ENCODE data around the gene MGP. TPM values are rescaled to one million over a fixed set of nuclear protein-coding genes. Genes with fewer than 3 reads are reported as not detected.

Gene MGP
- total RNA-seq, 1 experiment from 2014 or later = not detected

- Histone ChIP-seq H3K4me1 (ENCODE audit: low read length) (no peaks in the 10 kb centered on the region), H4K20me1 (ENCODE audit: insufficient read depth, low read depth, low read length) (no peaks in the 10 kb centered on the region), H3K9me2 (replicated peaks; ENCODE audit: insufficient read depth, low read length) (no peaks in the 10 kb centered on the region), H3K79me2 (ENCODE audit: low read length) (no peaks in the 10 kb centered on the region), H3K4me2 (ENCODE audit: low read depth, low read length, poor library complexity, severe bottlenecking) (no peak overlapping the region), H3K9me3 (ENCODE audit: low read length) (no peaks in the 10 kb centered on the region), H3K27ac (ENCODE audit: low read length) (no peak overlapping the region), H3K9ac (ENCODE audit: low read length) (no peak overlapping the region), H3K36me3 (ENCODE audit: insufficient read depth, low read length) (no peaks in the 10 kb centered on the region), H3K27me3 (ENCODE audit: low read length) (no peaks in the 10 kb centered on the region), H2AFZ (ENCODE audit: low read length) (no peak overlapping the region), H3K4me3 (ENCODE audit: low read length) (no peak overlapping the region)
- DNase-seq = no peak
These were observed 38.6 kb downstream of the MGP start for GRCh38 chr12:14846876-14847580.

GRCh38 chr12:14846042-14846587 lies 39.5 kb downstream of the MGP start:
- H3K36me3 ChIP-seq (ENCODE audit: insufficient read depth, low read length) = no peaks in the 10 kb centered on the region
- H4K20me1 ChIP-seq (ENCODE audit: insufficient read depth, low read depth, low read length) = no peaks in the 10 kb centered on the region
- H3K9me3 ChIP-seq (ENCODE audit: low read length) = no peaks in the 10 kb centered on the region
- DNase-seq = no peak
- no peaks in the 10 kb centered on the region for H3K79me2 ChIP-seq (ENCODE audit: low read length)
- no peaks in the 10 kb centered on the region for H3K4me1 ChIP-seq (ENCODE audit: low read length)
- H2AFZ ChIP-seq (ENCODE audit: low read length) = no peak overlapping the region
- no peaks in the 10 kb centered on the region for H3K9me2 ChIP-seq (replicated peaks; ENCODE audit: insufficient read depth, low read length)
- H3K27ac ChIP-seq (ENCODE audit: low read length) = no peak overlapping the region
- H3K4me3 ChIP-seq (ENCODE audit: low read length) = no peak overlapping the region
- H3K27me3 ChIP-seq (ENCODE audit: low read length) = no peaks in the 10 kb centered on the region
- H3K9ac ChIP-seq (ENCODE audit: low read length) = no peak overlapping the region
- H3K4me2 ChIP-seq (ENCODE audit: low read depth, low read length, poor library complexity, severe bottlenecking) = no peak overlapping the region

- H2AFZ ChIP-seq (ENCODE audit: low read length) = no peak overlapping the region
- no peak overlapping the region for H3K4me2 ChIP-seq (ENCODE audit: low read depth, low read length, poor library complexity, severe bottlenecking)
- H3K79me2 ChIP-seq (ENCODE audit: low read length) = no peaks in the 10 kb centered on the region
- H3K36me3 ChIP-seq (ENCODE audit: insufficient read depth, low read length) = no peaks in the 10 kb centered on the region
- no peaks in the 10 kb centered on the region for H4K20me1 ChIP-seq (ENCODE audit: insufficient read depth, low read depth, low read length)
- H3K9ac ChIP-seq (ENCODE audit: low read length) = no peak overlapping the region
- no peak overlapping the region for H3K27ac ChIP-seq (ENCODE audit: low read length)
- no peak overlapping the region for H3K4me3 ChIP-seq (ENCODE audit: low read length)
- no peaks in the 10 kb centered on the region for H3K9me2 ChIP-seq (replicated peaks; ENCODE audit: insufficient read depth, low read length)
- no peaks in the 10 kb centered on the region for H3K4me1 ChIP-seq (ENCODE audit: low read length)
- H3K9me3 ChIP-seq (ENCODE audit: low read length) = no peaks in the 10 kb centered on the region
- peak; percentile 76 for DNase-seq
- H3K27me3 ChIP-seq (ENCODE audit: low read length) = no peaks in the 10 kb centered on the region
These were observed 40.3 kb downstream of the MGP start for GRCh38 chr12:14845350-14845750.

- Histone ChIP-seq H3K9ac (ENCODE audit: low read length) (no peak overlapping the region), H3K9me2 (replicated peaks; ENCODE audit: insufficient read depth, low read length) (no peaks in the 10 kb centered on the region), H3K79me2 (ENCODE audit: low read length) (no peaks in the 10 kb centered on the region), H3K4me1 (ENCODE audit: low read length) (no peaks in the 10 kb centered on the region), H4K20me1 (ENCODE audit: insufficient read depth, low read depth, low read length) (no peaks in the 10 kb centered on the region), H3K4me3 (ENCODE audit: low read length) (no peak overlapping the region), H3K4me2 (ENCODE audit: low read depth, low read length, poor library complexity, severe bottlenecking) (no peak overlapping the region), H3K27me3 (ENCODE audit: low read length) (no peaks in the 10 kb centered on the region), H2AFZ (ENCODE audit: low read length) (no peak overlapping the region), H3K9me3 (ENCODE audit: low read length) (no peaks in the 10 kb centered on the region), H3K36me3 (ENCODE audit: insufficient read depth, low read length) (no peaks in the 10 kb centered on the region), H3K27ac (ENCODE audit: low read length) (no peak overlapping the region)
- DNase-seq = no peak
These were observed 41.3 kb downstream of the MGP start for GRCh38 chr12:14844401-14844800.

GRCh38 chr12:14843425-14843887 lies 42.2 kb downstream of the MGP start, which contains the start of gene ART4:
TSS of gene ART4 (minus strand) at chr12:14843526. CDS start at chr12:14843113, 413 bp downstream.
- no peak within 1 kb of the TSS for H3K9ac ChIP-seq (ENCODE audit: low read length)
- H3K79me2 ChIP-seq (ENCODE audit: low read length) = no peaks in the 10 kb centered on the region
- no peak within 1 kb of the TSS for H2AFZ ChIP-seq (ENCODE audit: low read length)
- no peaks in the 10 kb centered on the region for H3K9me3 ChIP-seq (ENCODE audit: low read length)
- H3K4me1 ChIP-seq (ENCODE audit: low read length) = no peaks in the 10 kb centered on the region
- no peak within 1 kb of the TSS for H3K4me2 ChIP-seq (ENCODE audit: low read depth, low read length, poor library complexity, severe bottlenecking)
- H3K27me3 ChIP-seq (ENCODE audit: low read length) = no peaks in the 10 kb centered on the region
- no peaks in the 10 kb centered on the region for H4K20me1 ChIP-seq (ENCODE audit: insufficient read depth, low read depth, low read length)
- H3K4me3 ChIP-seq (ENCODE audit: low read length) = no peak within 1 kb of the TSS
- no peaks in the 10 kb centered on the region for H3K9me2 ChIP-seq (replicated peaks; ENCODE audit: insufficient read depth, low read length)
- H3K27ac ChIP-seq (ENCODE audit: low read length) = no peak within 1 kb of the TSS
- H3K36me3 ChIP-seq (ENCODE audit: insufficient read depth, low read length) = no peaks in the 10 kb centered on the region
- DNase-seq = no peak

GRCh38 chr12:14842315-14842714 lies 43.3 kb downstream of the MGP start:
- DNase-seq = no peak
- no peak overlapping the region for H3K4me2 ChIP-seq (ENCODE audit: low read depth, low read length, poor library complexity, severe bottlenecking)

GRCh38 chr12:14841761-14842160 lies 43.9 kb downstream of the MGP start:
- H3K9me2 ChIP-seq (replicated peaks; ENCODE audit: insufficient read depth, low read length) = no peaks in the 10 kb centered on the region
- no peak overlapping the region for H2AFZ ChIP-seq (ENCODE audit: low read length)
- H3K79me2 ChIP-seq (ENCODE audit: low read length) = no peaks in the 10 kb centered on the region
- H3K9me3 ChIP-seq (ENCODE audit: low read length) = no peaks in the 10 kb centered on the region
- no peaks in the 10 kb centered on the region for H3K36me3 ChIP-seq (ENCODE audit: insufficient read depth, low read length)
- no peaks in the 10 kb centered on the region for H3K4me1 ChIP-seq (ENCODE audit: low read length)
- no peak overlapping the region for H3K4me2 ChIP-seq (ENCODE audit: low read depth, low read length, poor library complexity, severe bottlenecking)
- no peaks in the 10 kb centered on the region for H3K27me3 ChIP-seq (ENCODE audit: low read length)
- H4K20me1 ChIP-seq (ENCODE audit: insufficient read depth, low read depth, low read length) = no peaks in the 10 kb centered on the region
- H3K27ac ChIP-seq (ENCODE audit: low read length) = no peak overlapping the region
- H3K9ac ChIP-seq (ENCODE audit: low read length) = no peak overlapping the region
- DNase-seq = no peak
- H3K4me3 ChIP-seq (ENCODE audit: low read length) = no peak overlapping the region

More at GRCh38 chr12:14842315-14842714, 43.3 kb downstream of the MGP start:
- no peaks in the 10 kb centered on the region for H3K79me2 ChIP-seq (ENCODE audit: low read length)
- no peak overlapping the region for H2AFZ ChIP-seq (ENCODE audit: low read length)
- H3K9me2 ChIP-seq (replicated peaks; ENCODE audit: insufficient read depth, low read length) = no peaks in the 10 kb centered on the region
- no peaks in the 10 kb centered on the region for H3K9me3 ChIP-seq (ENCODE audit: low read length)
- H3K9ac ChIP-seq (ENCODE audit: low read length) = no peak overlapping the region
- no peaks in the 10 kb centered on the region for H3K36me3 ChIP-seq (ENCODE audit: insufficient read depth, low read length)
- no peak overlapping the region for H3K4me3 ChIP-seq (ENCODE audit: low read length)
- no peaks in the 10 kb centered on the region for H3K27me3 ChIP-seq (ENCODE audit: low read length)
- H3K4me1 ChIP-seq (ENCODE audit: low read length) = no peaks in the 10 kb centered on the region
- no peaks in the 10 kb centered on the region for H4K20me1 ChIP-seq (ENCODE audit: insufficient read depth, low read depth, low read length)
- H3K27ac ChIP-seq (ENCODE audit: low read length) = no peak overlapping the region

GRCh38 chr12:14840616-14841015 lies 45.0 kb downstream of the MGP start:
- Histone ChIP-seq H3K9me3 (ENCODE audit: low read length) (no peaks in the 10 kb centered on the region), H3K9ac (ENCODE audit: low read length) (no peak overlapping the region), H3K36me3 (ENCODE audit: insufficient read depth, low read length) (no peaks in the 10 kb centered on the region), H3K4me3 (ENCODE audit: low read length) (no peak overlapping the region), H4K20me1 (ENCODE audit: insufficient read depth, low read depth, low read length) (no peaks in the 10 kb centered on the region), H3K27ac (ENCODE audit: low read length) (no peak overlapping the region), H3K79me2 (ENCODE audit: low read length) (no peaks in the 10 kb centered on the region), H3K4me2 (ENCODE audit: low read depth, low read length, poor library complexity, severe bottlenecking) (no peak overlapping the region), H3K27me3 (ENCODE audit: low read length) (no peaks in the 10 kb centered on the region), H3K4me1 (ENCODE audit: low read length) (no peaks in the 10 kb centered on the region), H2AFZ (ENCODE audit: low read length) (no peak overlapping the region), H3K9me2 (replicated peaks; ENCODE audit: insufficient read depth, low read length) (no peaks in the 10 kb centered on the region)
- no peak for DNase-seq
